Fibroblast of mammary gland (primary cell): ENCODE results near the gene EVA1C.
"Not testable (repeated sequence)": the region's sequence is repeated elsewhere in the genome, so short reads cannot be mapped to it uniquely, and the experiment has no call there.

ENCODE experiments used
- DNase-seq: peaks from one replicate; pipeline ENCODE4 v3.0.0-alpha.2; 2010; ENCODE audit warnings: low read depth
- H3K4me3 ChIP-seq: 2 replicates; pipeline ENCODE4 v1.5.1; 2011; ENCODE audit warnings: low read depth, mild to moderate bottlenecking, low read length, moderate library complexity; ENCODE audit not compliant: control insufficient read depth
- CTCF ChIP-seq: conservative IDR thresholded peaks from 2 replicates; pipeline ENCODE4 v1.5.1; 2011; ENCODE audit warnings: low read depth, low read length, inconsistent platforms; ENCODE audit not compliant: control insufficient read depth, insufficient read depth

The EVA1C gene

GRCh38 chr21:32520875-32521735 is 108.6 kb downstream of the EVA1C start:
- no peak overlapping the region for H3K4me3 ChIP-seq
- peak; percentile 98 for DNase-seq
- TF ChIP-seq CTCF, result no peak

DNA sequence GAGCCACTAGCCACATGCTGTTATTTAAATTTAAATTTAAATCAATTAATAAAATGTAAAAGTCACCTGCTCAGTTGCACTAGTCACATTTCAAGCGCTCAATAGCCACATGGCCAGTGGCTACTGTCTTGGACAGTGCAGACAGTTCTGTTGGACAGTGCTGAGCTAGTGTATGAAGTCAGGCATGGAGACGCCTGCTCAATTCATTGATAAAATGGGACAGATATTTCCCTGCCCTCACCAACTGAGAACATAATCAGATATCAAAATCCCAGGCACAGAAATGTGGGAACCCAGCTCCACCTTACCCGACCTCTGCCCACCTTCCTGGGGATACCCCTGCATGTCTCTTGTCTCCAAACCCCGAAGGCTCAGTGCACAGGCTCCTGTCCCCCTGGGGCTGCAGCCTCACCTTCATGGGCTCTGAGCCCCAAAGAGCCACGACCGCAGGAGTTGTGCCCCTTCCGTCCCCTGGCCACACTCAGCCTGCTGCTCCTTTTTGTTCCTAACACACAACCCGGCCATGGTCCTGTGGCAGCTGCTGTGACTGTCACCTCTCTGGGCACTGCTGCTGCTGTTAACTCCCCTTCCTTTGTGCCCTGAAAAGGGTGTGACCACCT is 109.3 kb downstream of the EVA1C start:
- DNase-seq, result no peak
- TF ChIP-seq CTCF, result no peak
- no peak overlapping the region for H3K4me3 ChIP-seq

DNA sequence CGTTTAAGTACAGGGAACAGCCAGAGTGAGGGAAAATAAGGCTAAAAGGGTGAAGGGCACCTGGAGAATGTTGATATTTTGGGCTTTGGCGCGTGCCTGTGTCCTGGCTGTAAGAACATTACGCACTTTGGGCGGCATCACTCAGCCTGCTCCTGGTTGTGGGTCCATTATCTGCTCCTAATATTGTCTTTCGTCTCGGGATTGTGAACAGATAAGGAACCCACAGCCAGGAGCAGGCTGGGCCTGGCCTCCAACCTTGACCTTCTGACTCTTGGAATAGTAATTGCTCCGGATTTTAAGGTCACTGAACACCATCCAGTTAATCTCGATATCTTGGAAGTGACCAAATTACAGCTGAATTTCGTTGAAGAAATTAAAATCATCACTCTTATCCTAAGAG is 111.0 kb downstream of the EVA1C start:
- no peak for TF ChIP-seq CTCF
- DNase-seq, result no peak
- H3K4me3 ChIP-seq, result no peak overlapping the region

GRCh38 chr21:32523988-32524719 is 111.6 kb downstream of the EVA1C start:
- peak; percentile 90 for DNase-seq
- no peak overlapping the region for H3K4me3 ChIP-seq
- TF ChIP-seq CTCF, result no peak

DNA sequence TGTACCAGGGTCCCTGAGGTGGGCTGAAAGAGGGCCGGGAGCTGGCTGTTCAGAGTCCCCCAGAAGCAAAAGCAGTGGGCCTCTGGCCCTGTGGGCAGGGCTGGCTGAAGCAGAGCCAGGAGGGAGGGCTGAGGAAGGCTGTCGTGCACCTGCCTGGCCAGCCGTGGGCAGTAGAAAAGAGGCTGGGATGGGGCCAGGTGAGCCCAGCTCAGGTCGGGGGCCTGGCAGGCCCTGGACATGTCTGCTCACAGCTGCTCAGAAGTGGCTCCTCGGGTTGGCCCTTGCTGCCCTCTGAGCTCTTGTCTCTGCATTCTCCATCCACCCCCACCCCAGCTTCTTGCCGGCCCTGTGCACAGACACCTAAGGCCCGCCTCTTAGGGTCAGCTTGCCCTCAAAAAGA is 112.8 kb downstream of the EVA1C start:
- H3K4me3 ChIP-seq, result no peak overlapping the region
- no peak for TF ChIP-seq CTCF
- DNase-seq, result no peak

- H3K4me3 ChIP-seq, result no peak overlapping the region
- peak; percentile 25 for DNase-seq
- TF ChIP-seq CTCF, result no peak
Observed at GRCh38 chr21:32529679-32530078, 117.2 kb downstream of the EVA1C start.

- H3K4me3 ChIP-seq, DNase-seq: not testable (repeated sequence)
Observed at GRCh38 chr21:32530809-32531208, 118.3 kb downstream of the EVA1C start.

- H3K4me3 ChIP-seq, DNase-seq: not testable (repeated sequence)
Observed at GRCh38 chr21:32531561-32531960, 119.1 kb downstream of the EVA1C start.
